ENCODE results near the gene PAPOLB. TPM values are rescaled to one million over a fixed set of nuclear protein-coding genes. Genes with fewer than 3 reads are reported as not detected.
A peak's percentile ranks its signal among the peaks of the same experiment; 100 is the strongest.

The PAPOLB gene
- total RNA-seq, 1 donor from 2014 or later, result 0.13 TPM

GRCh38 chr7:4833176-4833575, 28.7 kb downstream of the PAPOLB start:
- Histone ChIP-seq H3K4me3 (ENCODE audit: low read depth, low read length) (no peak overlapping the region), H3K36me3 (ENCODE audit: control insufficient read depth, insufficient read depth, low read length) (no peaks in the 10 kb centered on the region), H3K27me3 (ENCODE audit: control insufficient read depth, insufficient read depth, low read length) (peaks cover 13% of the 10 kb centered on the region)
- no peak for TF ChIP-seq CTCF (IDR thresholded peaks at IDR 0.05; ENCODE audit: insufficient read depth, low read length, poor library complexity, severe bottlenecking)
- no peak for DNase-seq (ENCODE audit: low read depth)

- TF ChIP-seq CTCF (IDR thresholded peaks at IDR 0.05; ENCODE audit: insufficient read depth, low read length, poor library complexity, severe bottlenecking), result no peak
- Histone ChIP-seq H3K36me3 (ENCODE audit: control insufficient read depth, insufficient read depth, low read length) (no peaks in the 10 kb centered on the region), H3K27me3 (ENCODE audit: control insufficient read depth, insufficient read depth, low read length) (peaks cover 8% of the 10 kb centered on the region), H3K4me3 (ENCODE audit: low read depth, low read length) (no peak overlapping the region)
- no peak for DNase-seq (ENCODE audit: low read depth)
Measured at GRCh38 chr7:4832711-4833110, 29.1 kb downstream of the PAPOLB start.

GRCh38 chr7:4831723-4832495, 29.9 kb downstream of the PAPOLB start:
- Histone ChIP-seq H3K4me3 (ENCODE audit: low read depth, low read length) (no peak overlapping the region), H3K36me3 (ENCODE audit: control insufficient read depth, insufficient read depth, low read length) (no peaks in the 10 kb centered on the region), H3K27me3 (ENCODE audit: control insufficient read depth, insufficient read depth, low read length) (peaks cover 2% of the 10 kb centered on the region)
- TF ChIP-seq CTCF (IDR thresholded peaks at IDR 0.05; ENCODE audit: insufficient read depth, low read length, poor library complexity, severe bottlenecking), result no peak
- no peak for DNase-seq (ENCODE audit: low read depth)

GRCh38 chr7:4830176-4830575, 31.7 kb downstream of the PAPOLB start:
- TF ChIP-seq CTCF (IDR thresholded peaks at IDR 0.05; ENCODE audit: insufficient read depth, low read length, poor library complexity, severe bottlenecking), result peak; percentile 98
- Histone ChIP-seq H3K36me3 (ENCODE audit: control insufficient read depth, insufficient read depth, low read length) (no peaks in the 10 kb centered on the region), H3K4me3 (ENCODE audit: low read depth, low read length) (no peak overlapping the region), H3K27me3 (ENCODE audit: control insufficient read depth, insufficient read depth, low read length) (peaks cover 2% of the 10 kb centered on the region)
- DNase-seq (ENCODE audit: low read depth), result peak; percentile 21

GRCh38 chr7:4828720-4829383, 33.0 kb downstream of the PAPOLB start:
- no peak for DNase-seq (ENCODE audit: low read depth)
- H3K36me3 ChIP-seq (ENCODE audit: control insufficient read depth, insufficient read depth, low read length), result no peaks in the 10 kb centered on the region
- no peak overlapping the region for H3K4me3 ChIP-seq (ENCODE audit: low read depth, low read length)
- H3K27me3 ChIP-seq (ENCODE audit: control insufficient read depth, insufficient read depth, low read length), result peaks cover 10% of the 10 kb centered on the region
- no peak for TF ChIP-seq CTCF (IDR thresholded peaks at IDR 0.05; ENCODE audit: insufficient read depth, low read length, poor library complexity, severe bottlenecking)
